IMR-90 (cell line): ENCODE measurements around the gene SCAF11. TPM values are rescaled to one million over a fixed set of nuclear protein-coding genes. Genes with fewer than 3 reads are reported as not detected.

Experiments used
- ATAC-seq: fragments of 200-7000 bp; cut with Tn5 transposase; 2 replicates; pipeline ENCODE4 v1.9.1; 2020; ENCODE audit warnings: low read depth, mild to moderate bottlenecking, moderate library complexity
- BruUV-seq: library from RNA; stranded (reverse); fragments of 400-500 nt; replicated peaks from 2 replicates; lab custom pipeline; 2021; lab: Mats Ljungman, UMichigan
- CTCF ChIA-PET: fragments of 300-600 bp; formaldehyde crosslinking; extraction: SDS; loops from one replicate; lab custom pipeline; 2021; ENCODE audit warnings: antibody characterized with exemption; lab: Yijun Ruan, JAX
- POLR2A ChIA-PET: fragments of 300-600 bp; sonication (Branson Sonifier 250); formaldehyde crosslinking; loops from one replicate; lab custom pipeline; 2022; ENCODE audit warnings: antibody characterized with exemption; ENCODE audit not compliant: unreplicated experiment; lab: Charles Lee
- DNase-seq: peaks from one replicate; pipeline ENCODE4 v3.0.0; 2013
- H2AFZ ChIP-seq: replicated peaks from 2 replicates; pipeline ENCODE3; 2013; ENCODE audit warnings: low read length, mild to moderate bottlenecking; ENCODE audit not compliant: poor library complexity
- H2AK5ac ChIP-seq: 2 replicates; pipeline ENCODE4 v1.6.1; 2013; ENCODE audit warnings: low read depth, low read length, inconsistent platforms
- H2AK9ac ChIP-seq: replicated peaks from 2 replicates; pipeline ENCODE3; 2013; ENCODE audit warnings: mild to moderate bottlenecking, low read depth, low read length, moderate library complexity; ENCODE audit not compliant: poor library complexity
- H2BK120ac ChIP-seq: 2 replicates; pipeline ENCODE4 v1.6.1; 2013; ENCODE audit warnings: low read depth, low read length, inconsistent platforms
- H2BK15ac ChIP-seq: 3 replicates; pipeline ENCODE4 v1.6.1; 2013; ENCODE audit warnings: low read depth, low read length, inconsistent platforms
- H2BK20ac ChIP-seq: 2 replicates; pipeline ENCODE4 v1.6.1; 2013; ENCODE audit warnings: low read depth, mild to moderate bottlenecking, inconsistent platforms, low read length, moderate library complexity
- H2BK5ac ChIP-seq: 2 replicates; pipeline ENCODE4 v1.6.1; 2013; ENCODE audit warnings: mild to moderate bottlenecking, low read depth, low read length, inconsistent platforms; ENCODE audit not compliant: poor library complexity, severe bottlenecking
- H3K14ac ChIP-seq: replicated peaks from 2 replicates; pipeline ENCODE4 v1.6.1; 2013; ENCODE audit warnings: low read depth, low read length, inconsistent platforms
- H3K18ac ChIP-seq: 2 replicates; pipeline ENCODE4 v1.6.1; 2013; ENCODE audit warnings: low read depth, low read length, control low read depth
- H3K23ac ChIP-seq: 2 replicates; pipeline ENCODE4 v1.6.1; 2013; ENCODE audit warnings: low read depth, low read length, inconsistent platforms
- H3K27ac ChIP-seq: 2 replicates; pipeline ENCODE4 v1.5.1; 2013; ENCODE audit warnings: mild to moderate bottlenecking, control low read depth, low read length; ENCODE audit not compliant: insufficient read depth
- H3K27me3 ChIP-seq: 2 replicates; pipeline ENCODE4 v1.6.1; 2013; ENCODE audit warnings: low read length; ENCODE audit not compliant: control insufficient read depth, insufficient read depth
- H3K36me3 ChIP-seq: 2 replicates; pipeline ENCODE4 v1.6.1; 2013; ENCODE audit warnings: low read length, mixed read lengths; ENCODE audit not compliant: control insufficient read depth, insufficient read depth
- H3K4ac ChIP-seq: 2 replicates; pipeline ENCODE4 v1.6.1; 2013; ENCODE audit warnings: low read depth, low read length, inconsistent platforms
- H3K4me1 ChIP-seq: 2 replicates; pipeline ENCODE4 v1.6.1; 2013; ENCODE audit warnings: low read length, mixed read lengths; ENCODE audit not compliant: control insufficient read depth, insufficient read depth
- H3K4me2 ChIP-seq: 2 replicates; pipeline ENCODE4 v1.6.1; 2013; ENCODE audit warnings: low read depth, mild to moderate bottlenecking, control low read depth, low read length, moderate library complexity
- H3K4me3 ChIP-seq: 2 replicates; pipeline ENCODE4 v1.5.1; 2013; ENCODE audit warnings: low read depth, mild to moderate bottlenecking, control low read depth, low read length, moderate library complexity; ENCODE audit not compliant: insufficient read depth
- H3K56ac ChIP-seq: 2 replicates; pipeline ENCODE4 v1.6.1; 2013; ENCODE audit warnings: low read length, inconsistent platforms; ENCODE audit not compliant: insufficient read depth; ENCODE audit errors: extremely low read depth
- H3K79me1 ChIP-seq, 2 experiments: 2 replicates each; pipeline ENCODE4 v1.6.1; 2013; ENCODE audit warnings: low read length in 2 of 2, inconsistent platforms in 1 of 2, low read depth in 1 of 2
- H3K9ac ChIP-seq: 2 replicates; pipeline ENCODE4 v1.6.1; 2013; ENCODE audit warnings: low read depth, low read length, control low read depth
- H3K9me1 ChIP-seq: 2 replicates; pipeline ENCODE4 v1.6.1; 2013; ENCODE audit warnings: low read length, inconsistent platforms; ENCODE audit not compliant: insufficient read depth
- H3K9me3 ChIP-seq: 2 replicates; pipeline ENCODE4 v1.6.1; 2013; ENCODE audit warnings: low read length; ENCODE audit not compliant: control insufficient read depth, insufficient read depth
- H4K20me1 ChIP-seq: 2 replicates; pipeline ENCODE4 v1.6.1; 2013; ENCODE audit warnings: low read length, inconsistent platforms; ENCODE audit not compliant: insufficient read depth
- H4K5ac ChIP-seq: 2 replicates; pipeline ENCODE4 v1.6.1; 2013; ENCODE audit warnings: mild to moderate bottlenecking, low read depth, low read length, control low read depth
- H4K8ac ChIP-seq, 2 experiments: 2 replicates each; pipeline ENCODE4 v1.6.1; 2013; ENCODE audit warnings: low read depth in 2 of 2, low read length in 2 of 2, control low read depth in 1 of 2, inconsistent platforms in 1 of 2
- H4K91ac ChIP-seq: 2 replicates; pipeline ENCODE4 v1.6.1; 2013; ENCODE audit warnings: low read depth, low read length, inconsistent platforms; ENCODE audit not compliant: insufficient read depth
- SMC3 ChIP-seq: fragments of 150-350 bp; IDR thresholded peaks from 2 replicates; pipeline ENCODE4 v1.6.1; 2016; ENCODE audit warnings: low read depth, mild to moderate bottlenecking, antibody characterized with exemption, low read length, moderate library complexity
- WGBS, 2 experiments: methylation state at CpG; one replicate each; pipeline versions ENCODE4 v1.1.5 to v1.1.7; 2013; ENCODE audit warnings: missing lambda C conversion rate in 2 of 2; ENCODE audit not compliant: insufficient read length in 1 of 2; ENCODE audit errors: extremely low coverage in 2 of 2; 5-methylcytosine and 5-hydroxymethylcytosine counted together
- dilution Hi-C: fragments of 300-500 bp; cut with HindIII; formaldehyde crosslinking; loops from one replicate; pipeline ENCODE4 v1.14.3; 2018; ENCODE audit warnings: low sequenced_read_pairs; ENCODE audit not compliant: unreplicated experiment
- in situ Hi-C: fragments of 300-500 bp; cut with MboI; formaldehyde crosslinking; loops from 3 replicates; pipeline ENCODE4 v1.14.3; 2019; ENCODE audit warnings: low sequenced_read_pairs, inconsistent platforms, mixed read lengths
- intact Hi-C: fragments of 100-400 bp; cut with micrococcal nuclease; formaldehyde crosslinking; loops from 2 replicates; pipeline ENCODE4 v1.10.0; 2022
- polyA plus RNA-seq, 3 experiments: library from polyadenylated mRNA; depleted of rRNA; stranded (reverse); fragments of >200 nt; gene quantifications; 2 replicates each; pipeline ENCODE4 v1.2.3, GENCODE V29; 2012; ENCODE audit warnings: low replicate concordance in 1 of 3
- total RNA-seq: library from RNA; depleted of rRNA; stranded (reverse); fragments of >200 nt; gene quantifications from 2 replicates; pipeline ENCODE4 v1.2.3, GENCODE V29; 2012

The SCAF11 gene
- total and polyA plus RNA-seq, 2 of the 4 experiments (the other 2 are of a cell fraction) = 33.9 to 70.4 TPM

DNA sequence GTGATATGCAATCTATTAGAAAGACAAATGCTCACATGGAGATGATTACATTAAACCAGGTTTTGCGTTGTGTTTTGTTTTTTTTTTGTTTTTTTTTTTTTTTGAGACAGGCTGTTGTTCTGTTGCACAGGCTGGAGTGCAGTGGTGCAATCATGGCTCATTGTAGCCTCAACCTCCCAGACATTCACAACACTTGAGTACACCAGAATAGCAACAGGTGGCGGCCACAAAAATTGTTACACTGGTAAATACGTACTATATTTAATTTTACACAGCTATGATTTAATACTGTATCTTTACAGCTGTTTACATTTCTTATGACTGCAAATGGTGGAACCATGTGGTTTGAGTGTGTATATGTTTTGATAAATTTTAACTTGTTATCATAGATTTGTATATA lies 60.0 kb downstream of the SCAF11 start:
- Histone ChIP-seq H3K14ac (no peak overlapping the region), H4K8ac (no peak overlapping the region), H3K9ac (no peak overlapping the region), H2AK9ac (no peak overlapping the region), H2AFZ (no peak overlapping the region), H4K5ac (no peak overlapping the region), H3K4me3 (no peak overlapping the region), H3K79me1 (peaks cover 12 to 15% of the 10 kb centered on the region in 2 experiments; a peak in 3 of 4 replicates), H4K20me1 (no peaks in the 10 kb centered on the region), H3K4me2 (no peak overlapping the region), H3K27ac (no peak overlapping the region), H3K9me1 (no peaks in the 10 kb centered on the region), H2BK5ac (no peak overlapping the region), H3K56ac (no peak overlapping the region), H3K9me3 (no peaks in the 10 kb centered on the region), H2BK15ac (no peak overlapping the region), H2BK20ac (no peak overlapping the region), H3K27me3 (no peaks in the 10 kb centered on the region), H3K4me1 (no peaks in the 10 kb centered on the region), H3K4ac (no peak overlapping the region), H4K91ac (no peak overlapping the region), H3K23ac (no peak overlapping the region), H3K18ac (no peak overlapping the region), H2AK5ac (no peak overlapping the region), H3K36me3 (peaks cover 32% of the 10 kb centered on the region), H2BK120ac (no peak overlapping the region)
- BruUV-seq = no TSS peak
- in situ Hi-C loops = no loop called here
- no peak for DNase-seq
- no peak for TF ChIP-seq SMC3
- ChIA-PET CTCF (no interaction called here), POLR2A (no interaction called here)
- ATAC-seq = no peak
- dilution Hi-C loops = no loop called here
- WGBS, 2 experiments = no CpG with 5 or more reads among the region's 3 CpGs
- intact Hi-C loops = no loop called here
